Stimulated activated CD4-positive, alpha-beta T cell treated with anti-CD3 and anti-CD28 coated beads, Interleukin-15, amount 100 ng/mL, for 48 hours (primary cell): ENCODE results near the gene MARK3.
"Not testable (repeated sequence)": the region's sequence is repeated elsewhere in the genome, so short reads cannot be mapped to it uniquely, and the experiment has no call there.

Experiments
- DNase-seq, 2 donors: peaks; one replicate each; pipeline ENCODE4 v3.0.0-alpha.2; 2020; ENCODE audit warnings: low read depth in 2 of 2

Gene MARK3

DNA sequence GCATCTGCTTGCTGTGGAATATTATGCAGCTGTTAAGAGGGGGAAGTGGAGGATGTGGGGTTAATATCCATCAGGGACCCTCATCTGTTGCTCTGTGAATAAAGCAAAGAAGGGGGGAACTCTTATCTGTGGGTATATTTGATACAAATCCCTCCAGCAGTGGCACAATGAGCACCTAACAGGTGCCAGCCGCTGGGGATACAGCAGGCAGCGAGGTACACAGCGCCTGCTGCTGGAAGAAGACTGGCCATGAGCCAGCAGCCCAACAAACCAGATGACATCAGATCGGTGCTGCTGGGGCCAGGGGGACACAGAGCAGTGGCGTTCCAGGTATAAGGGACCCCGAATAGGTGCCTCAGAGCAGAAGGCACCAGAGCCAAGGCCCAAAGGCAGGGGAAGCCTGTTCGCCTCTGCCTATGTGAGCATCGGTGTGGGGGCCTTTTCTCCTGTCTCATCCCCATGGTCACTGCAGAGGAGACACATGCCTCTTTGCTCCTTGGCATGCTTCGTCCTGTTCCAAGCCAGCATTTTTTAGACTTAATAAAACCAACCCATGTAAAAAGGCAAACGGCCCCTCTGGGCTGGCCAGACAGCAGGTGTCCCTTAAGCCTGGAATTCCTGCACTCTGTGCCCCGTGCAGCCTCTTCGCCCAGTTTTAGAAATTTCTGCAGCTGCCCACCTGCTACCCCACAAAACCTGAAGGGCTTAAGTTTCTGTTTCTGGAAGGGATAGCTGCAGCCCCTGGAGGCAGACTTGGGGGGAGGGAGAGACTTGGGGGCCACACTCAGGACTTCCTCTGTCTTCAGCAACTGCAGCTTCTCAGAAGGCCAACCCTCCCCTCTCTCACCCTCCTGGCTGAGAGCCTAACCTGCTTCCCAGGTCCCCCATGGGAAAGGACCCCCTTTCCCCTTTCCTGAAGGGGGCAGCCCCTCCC is 139.1 kb downstream of the MARK3 start:
- DNase-seq, result no peak

DNA sequence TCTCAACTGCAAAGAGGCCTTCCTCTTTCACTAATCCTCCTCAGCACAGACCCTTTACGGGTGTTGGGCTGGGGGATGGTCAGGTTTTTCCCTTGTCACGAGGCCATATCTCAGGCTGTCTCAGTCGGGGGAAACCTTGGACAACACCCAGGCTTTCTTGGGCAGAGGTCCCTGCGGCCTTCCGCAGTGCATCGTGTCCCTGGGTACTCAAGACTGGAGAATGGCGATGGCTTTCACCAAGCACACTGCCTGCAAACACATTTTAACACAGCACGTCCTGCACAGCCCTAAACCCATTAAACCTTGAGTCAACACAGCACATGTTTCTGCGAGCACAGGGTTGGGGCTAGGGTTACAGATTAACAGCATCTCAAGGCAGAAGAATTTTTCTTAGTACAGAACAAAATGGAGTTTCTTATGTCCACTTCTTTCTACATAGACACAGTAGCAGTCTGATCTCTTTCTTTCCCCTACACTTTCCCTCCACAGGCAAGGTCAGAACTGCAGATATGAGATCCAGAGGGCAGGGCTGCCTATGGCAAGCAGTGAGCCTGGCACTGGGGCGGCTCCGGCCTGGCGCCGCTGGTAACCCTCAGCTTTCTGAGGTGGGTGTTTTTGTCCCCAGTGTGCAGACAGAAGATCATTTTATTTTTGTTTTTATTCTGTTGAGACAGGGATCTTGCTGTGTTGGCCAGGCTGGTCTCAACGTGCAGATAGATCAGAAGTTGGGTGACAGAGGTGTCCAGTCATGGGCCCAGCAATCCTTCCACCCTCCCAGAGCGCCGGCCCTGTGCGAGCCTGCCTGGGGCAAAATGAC is 140.4 kb downstream of the MARK3 start:
- not testable (repeated sequence) for DNase-seq

DNA sequence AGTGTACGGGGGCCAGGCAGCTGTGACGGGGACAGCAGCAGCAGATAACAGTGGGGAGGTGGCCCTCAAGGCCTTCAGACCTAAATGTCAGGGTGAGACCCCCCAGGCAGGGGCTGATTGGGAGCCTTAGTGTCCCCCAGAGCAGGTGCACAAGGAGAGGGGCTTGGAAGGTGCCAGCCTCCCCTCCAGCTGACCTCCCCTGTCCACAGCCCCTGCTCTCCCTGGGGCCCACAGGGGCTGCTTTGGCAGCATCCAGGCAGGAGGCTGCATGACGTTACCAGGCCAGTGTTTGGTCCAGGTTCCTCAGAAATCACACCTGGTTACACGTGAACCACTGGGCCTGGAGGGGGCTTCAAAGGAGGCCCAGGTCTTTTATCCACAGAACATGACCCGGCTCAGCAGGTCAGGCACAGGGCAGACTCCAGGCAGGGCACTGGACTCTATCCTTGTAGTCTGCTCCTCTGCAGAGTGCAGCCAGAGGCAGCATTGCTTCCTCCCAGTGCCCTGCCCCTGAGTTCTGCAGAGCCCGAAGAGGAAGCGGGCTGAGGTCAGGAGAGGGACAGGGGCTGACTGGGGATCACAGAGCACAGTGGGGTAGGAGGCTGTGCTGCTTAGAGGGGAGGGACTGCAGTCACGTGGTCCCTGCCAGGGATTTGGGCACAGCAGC is 141.2 kb downstream of the MARK3 start:
- DNase-seq, result no peak

DNA sequence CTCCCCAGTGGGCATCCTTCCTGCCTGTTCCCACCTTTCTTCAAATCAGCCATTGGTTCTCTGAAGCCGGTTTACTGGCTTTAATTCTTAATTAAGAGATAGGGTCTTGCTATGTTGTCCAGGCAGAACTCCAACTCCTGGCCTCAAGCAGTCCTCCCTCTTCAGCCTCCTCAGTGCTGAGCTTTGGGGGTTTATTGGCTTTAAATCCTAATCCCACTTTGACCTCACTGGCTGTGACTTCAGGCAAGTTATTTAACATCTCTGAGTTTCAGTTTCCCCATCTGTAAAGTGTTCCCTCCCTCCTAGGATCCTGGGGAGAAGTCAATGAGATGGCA is 141.7 kb downstream of the MARK3 start:
- DNase-seq, result no peak

DNA sequence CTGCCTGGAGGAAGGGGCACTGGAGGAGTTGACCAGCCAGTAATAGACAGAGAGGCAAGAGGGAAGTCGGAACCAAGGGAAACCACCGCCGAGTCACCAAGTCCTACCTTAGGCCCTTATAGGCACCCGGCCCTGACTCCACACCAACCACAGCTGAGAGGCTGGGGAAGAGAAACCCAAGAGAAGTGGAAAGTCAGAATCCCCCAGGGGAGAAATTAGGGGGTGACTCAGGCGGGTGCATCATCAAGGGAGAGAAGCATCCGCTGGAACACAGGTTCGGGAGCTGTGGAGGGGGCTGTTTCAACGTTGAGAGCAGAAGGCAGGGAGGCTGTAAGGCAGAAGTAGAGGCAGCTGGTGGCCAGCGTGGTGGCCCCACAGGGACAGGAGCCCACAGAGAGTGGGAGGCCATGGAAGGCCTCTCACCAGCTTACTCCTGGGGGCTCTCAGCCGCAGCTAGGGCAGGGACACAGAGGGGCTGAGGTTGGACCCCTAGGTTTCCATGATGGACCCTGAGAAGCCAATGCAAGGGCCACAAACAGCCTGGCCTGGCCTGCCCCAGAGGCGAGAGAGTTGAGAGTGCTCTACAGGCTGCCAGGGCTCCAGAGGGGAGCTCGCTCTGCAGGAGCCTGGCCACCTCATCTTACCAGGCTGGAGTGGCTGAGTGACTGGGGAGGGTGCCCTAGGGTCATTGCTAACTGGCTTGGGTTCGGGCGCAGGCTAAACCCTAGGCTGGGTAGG is 142.4 kb downstream of the MARK3 start:
- DNase-seq, result peak in 1 of 2 donors; percentile 23

DNA sequence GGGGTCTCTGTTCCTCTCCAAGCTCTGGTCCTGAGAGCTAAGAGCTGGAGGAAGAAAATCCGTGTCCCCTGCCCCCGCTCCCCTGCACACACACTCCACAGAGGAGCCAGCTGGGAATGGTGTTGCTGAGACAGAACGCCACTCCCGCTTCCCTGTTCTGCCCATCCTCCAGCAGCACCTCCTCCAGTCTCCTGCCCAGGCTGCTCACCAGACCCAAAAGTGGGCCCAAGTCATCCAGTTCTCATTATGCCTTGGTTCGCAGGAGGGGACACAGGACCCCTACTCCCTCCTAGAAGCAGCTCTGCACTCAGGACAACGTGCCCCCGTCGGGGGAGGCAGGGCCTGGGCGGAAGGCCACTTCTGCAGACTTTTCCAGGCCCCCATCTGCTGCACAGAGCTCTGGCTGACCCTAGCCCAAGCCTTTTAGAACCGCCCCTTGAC is 143.0 kb downstream of the MARK3 start:
- DNase-seq, result no peak

DNA sequence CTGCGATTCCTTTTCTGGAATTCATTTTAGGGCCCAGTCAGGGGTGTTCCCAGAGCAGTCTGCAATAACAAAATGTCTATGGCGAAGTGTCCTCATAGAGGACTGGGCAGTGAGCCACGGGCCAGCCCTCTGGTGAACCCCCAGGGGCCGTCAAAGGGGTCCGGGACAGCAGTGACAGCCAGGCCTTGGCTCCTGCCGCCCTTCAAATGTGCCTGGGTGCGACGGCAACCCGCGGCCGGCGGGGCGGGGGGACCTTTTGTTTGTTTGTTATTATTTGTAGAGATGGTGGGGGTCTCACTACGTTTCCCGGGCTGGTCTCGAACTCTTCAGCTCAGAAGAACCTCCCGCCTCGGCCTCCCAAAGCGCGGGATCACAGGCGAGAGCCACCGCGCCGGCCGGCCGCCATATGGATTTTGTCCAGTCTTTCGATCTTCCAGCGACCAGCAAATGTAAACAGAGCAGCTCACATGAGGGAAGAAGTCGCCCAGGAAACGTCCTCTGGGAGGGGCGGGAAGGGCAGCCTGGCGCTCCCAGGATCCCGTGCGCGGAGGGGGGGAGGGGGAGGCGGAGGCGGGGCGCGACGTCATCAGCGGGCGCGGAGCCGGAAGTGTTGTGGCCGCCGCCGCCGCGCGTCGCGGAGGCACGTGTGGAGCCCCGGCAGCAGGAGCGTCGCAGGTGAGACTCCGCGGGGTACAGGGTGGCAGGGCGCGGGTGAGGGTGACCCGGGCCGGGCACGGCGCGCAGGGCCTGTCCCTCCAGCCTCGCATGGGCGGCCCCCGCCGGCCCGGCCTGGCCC is 143.6 kb downstream of the MARK3 start, which contains the start of gene TRMT61A:
Gene TRMT61A (plus strand): TSS at position 610 of the 796 bp plus-strand sequence. CDS start 783 bp downstream, outside the sequence.
- peak; percentile 54 to 66 for DNase-seq

DNA sequence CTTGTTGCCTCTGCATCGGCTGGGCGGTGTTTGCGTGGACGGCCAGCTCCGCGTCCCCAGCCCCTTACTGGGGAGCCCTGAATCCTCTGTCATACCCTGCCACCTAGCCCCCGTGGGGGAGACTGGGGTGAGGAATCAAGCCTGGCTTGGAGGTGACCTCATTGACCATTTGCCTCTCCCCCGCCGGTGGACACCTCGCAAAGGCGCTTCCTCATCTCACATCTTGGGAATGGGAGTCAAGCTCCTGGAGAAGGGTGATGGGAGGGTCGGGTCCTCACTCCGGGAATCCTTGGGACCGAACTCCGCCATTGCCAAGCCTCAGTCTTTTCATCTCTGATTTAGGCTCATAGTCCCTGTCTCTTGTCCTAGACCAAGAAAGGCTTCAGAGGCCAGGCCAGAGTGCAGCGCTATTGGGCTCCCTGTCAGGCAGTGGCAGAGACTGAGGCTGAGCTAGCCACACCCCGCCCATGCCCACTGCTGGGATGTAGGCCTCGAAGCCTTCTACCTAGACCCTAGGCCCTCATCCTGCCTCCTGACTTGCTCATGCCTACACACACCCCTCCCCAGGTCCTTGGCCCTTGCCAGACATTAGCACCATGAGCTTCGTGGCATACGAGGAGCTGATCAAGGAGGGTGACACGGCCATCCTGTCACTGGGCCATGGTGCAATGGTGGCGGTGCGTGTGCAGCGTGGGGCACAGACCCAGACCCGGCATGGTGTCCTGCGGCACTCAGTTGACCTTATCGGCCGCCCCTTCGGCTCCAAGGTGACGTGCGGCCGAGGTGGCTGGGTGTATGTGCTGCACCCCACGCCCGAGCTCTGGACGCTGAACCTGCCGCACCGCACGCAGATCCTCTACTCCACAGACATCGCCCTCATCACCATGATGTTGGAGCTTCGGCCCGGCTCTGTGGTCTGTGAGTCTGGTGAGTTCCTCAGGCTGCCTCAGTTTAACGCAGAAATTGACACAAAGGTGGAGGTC is 144.5 kb downstream of the MARK3 start:
- no peak for DNase-seq

DNA sequence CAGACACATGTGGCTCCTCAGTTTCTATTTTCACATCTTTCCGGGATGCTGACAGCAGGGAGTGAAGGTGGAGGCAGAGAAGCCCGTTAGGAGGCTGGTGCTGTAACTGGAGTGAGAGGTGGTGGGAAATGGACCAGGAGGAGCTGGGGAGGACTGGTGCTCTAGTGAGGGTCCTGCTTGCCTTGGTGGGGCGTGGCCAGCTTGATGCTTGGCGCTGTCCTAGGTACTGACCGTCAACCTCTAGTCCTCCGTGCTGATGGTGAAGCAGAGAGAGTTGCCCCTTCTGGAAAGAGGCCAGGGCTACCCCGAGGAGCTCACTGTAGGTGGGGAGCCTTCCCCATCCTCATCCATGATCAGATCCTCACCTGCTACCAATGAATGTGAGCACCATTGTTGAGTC is 145.2 kb downstream of the MARK3 start:
- DNase-seq, result no peak

DNA sequence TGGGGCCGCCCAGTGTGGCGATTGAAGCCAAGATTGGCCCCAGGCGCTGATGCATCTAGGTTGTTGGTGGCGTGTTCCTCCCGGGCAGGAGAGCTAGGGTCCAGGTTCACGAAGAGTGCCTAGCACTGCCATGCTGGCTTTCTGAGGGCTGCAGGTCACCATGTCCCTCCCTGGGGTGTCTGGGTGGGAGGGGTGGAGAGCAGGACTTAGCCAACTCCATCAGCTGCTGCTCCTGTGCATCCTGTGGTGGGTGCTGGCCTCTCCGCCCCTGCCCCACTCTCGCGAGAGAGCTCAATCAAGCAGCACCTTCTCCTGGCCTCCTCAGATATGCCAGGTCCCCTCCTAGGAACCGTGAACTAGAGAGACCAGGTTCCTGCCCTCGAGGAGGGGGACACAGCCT is 145.6 kb downstream of the MARK3 start:
- DNase-seq, result no peak

DNA sequence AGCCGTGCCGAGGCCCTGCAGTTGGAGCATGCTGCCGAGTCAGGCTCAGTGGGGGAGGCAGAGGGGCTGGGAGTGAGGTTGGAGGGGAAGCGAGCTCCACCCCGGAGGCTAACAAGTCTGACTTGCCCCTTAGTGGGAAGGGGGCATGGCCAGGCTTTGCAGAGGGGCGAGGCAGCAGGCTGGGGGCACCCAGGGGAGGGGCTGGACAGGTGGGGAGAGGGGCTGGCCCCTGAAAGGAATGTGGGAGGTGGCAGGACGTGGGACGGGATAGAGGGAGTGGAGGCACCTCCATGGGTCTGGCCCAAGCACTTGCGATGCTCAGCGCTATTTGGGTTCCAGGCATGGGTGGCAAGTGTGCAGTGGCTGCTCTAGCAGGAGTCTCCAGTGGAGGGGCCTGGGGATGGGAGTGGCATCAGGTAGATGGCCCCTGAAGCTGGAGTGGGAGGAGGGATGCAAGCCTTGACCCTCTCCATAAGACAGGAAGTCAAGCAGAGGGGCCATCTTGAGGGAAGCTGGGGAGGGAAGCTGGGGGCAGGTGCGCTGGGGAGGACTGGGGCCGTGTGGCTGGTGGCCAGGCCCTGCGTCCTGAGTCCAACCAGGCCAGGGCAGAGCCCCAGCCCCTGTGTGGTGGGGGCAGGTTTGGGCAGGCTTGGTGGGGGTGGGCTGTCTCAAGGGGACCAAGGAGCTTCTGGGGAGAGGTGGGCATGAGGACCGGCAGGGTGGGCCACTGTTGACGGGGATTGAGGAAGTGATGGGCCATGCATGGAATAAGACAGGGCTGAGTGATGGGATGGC is 146.4 kb downstream of the MARK3 start:
- no peak for DNase-seq

DNA sequence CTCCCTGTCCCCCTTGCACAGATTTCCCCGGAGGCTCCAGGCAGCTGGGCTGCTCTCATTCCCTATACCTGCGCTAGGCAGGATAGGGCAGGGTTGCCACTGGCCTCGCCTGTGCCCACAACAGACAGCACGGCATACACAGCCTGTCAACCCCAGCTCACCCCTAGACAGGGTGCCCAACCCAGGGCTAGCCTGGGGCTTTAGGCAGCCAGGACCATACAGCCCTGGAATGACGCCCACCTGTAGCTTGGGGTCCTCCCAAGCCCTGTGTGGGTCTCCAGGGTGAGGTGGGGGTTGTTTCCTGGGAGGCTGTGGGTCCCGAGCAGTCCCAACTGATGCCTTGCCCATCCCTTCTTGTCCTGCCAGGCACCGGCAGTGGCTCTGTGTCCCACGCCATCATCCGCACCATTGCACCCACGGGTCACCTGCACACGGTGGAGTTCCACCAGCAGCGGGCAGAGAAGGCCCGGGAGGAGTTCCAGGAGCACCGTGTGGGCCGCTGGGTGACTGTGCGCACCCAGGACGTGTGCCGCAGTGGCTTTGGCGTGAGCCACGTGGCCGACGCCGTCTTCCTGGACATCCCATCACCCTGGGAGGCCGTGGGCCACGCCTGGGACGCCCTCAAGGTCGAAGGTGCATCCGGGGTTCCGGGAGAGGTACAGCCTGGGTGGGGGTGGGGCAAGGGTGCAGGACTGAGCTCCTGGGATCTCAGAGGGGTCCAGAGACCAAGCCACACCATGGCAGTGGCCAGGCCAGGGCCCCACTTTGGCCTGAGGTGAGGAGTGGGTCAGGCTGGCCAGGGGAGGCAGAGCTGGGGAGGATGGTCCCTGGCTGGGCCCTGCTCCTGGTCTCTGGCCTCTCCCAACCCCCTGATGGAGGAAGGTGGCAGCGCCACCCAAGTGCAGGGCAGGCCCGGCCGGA is 147.3 kb downstream of the MARK3 start:
- DNase-seq, result no peak

DNA sequence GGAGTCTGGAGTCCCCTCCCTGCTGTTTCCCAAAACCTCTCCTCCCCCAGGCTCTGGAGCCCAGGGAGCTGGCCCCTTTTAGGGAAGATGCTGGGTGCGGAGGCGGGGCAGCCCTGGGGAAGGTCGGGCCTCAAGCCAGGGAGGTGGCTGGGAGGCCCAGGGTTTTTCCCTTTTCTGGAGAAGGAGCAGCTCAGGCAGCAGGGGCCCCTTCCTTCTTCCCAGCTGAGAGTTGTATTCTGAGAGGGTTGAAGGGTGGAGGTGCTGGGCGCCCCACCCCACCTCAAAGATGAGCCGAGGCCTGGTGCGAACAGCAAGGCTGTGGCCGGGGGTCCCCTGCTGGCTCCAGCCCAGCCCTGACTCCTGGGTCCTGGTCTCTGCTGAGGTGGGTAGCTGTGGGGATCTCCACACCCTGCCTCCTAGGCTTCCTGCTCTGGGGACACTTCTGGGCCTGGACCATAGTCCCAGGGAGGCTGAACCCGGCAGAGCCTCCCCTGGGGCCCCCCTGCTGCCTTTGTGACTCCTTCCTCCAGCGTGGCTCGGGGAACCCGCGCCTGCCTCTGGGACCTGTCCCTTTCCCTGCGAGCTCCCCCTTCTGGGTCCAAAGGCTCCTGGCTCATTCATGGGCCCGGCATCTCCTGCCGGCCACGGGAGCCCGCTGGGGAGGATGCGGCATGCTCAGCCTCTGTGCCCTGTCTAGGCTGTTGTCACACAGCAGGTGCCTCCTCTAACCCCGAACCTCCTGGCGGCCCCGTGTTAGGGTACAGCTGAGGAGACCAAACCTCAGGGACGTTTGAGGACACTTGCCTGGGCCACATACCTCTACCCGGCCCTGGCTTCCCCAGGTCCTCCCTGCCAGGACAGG is 148.2 kb downstream of the MARK3 start:
- no peak for DNase-seq

DNA sequence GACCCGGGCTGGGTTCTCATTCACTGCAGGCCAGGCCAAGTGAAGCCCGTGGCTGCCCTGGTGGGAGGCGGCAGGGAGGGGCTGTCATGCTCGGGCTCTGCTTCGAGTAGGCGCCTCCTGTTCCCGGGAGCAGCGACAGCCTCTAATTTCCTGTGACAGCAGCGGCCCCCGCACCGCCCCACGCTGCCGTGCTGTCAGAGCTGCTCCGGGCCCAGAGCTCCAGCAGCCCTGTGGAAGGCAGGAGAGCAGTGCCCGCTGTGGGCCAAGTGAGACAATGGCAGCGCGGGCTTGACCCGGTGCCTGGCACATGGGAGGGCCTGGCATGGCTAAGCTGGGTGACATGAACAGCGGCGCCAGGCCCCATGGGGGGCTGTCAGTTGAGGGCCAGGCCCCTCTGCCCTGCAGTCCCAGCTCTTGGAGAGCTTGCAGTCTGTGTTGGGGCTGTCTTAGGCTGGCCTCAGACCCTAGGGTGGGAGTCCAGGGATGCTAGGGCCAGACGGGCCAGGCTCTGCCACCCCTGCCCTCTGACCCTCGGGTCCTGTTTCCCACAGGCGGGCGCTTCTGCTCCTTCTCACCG is 148.9 kb downstream of the MARK3 start:
- no peak for DNase-seq

DNA sequence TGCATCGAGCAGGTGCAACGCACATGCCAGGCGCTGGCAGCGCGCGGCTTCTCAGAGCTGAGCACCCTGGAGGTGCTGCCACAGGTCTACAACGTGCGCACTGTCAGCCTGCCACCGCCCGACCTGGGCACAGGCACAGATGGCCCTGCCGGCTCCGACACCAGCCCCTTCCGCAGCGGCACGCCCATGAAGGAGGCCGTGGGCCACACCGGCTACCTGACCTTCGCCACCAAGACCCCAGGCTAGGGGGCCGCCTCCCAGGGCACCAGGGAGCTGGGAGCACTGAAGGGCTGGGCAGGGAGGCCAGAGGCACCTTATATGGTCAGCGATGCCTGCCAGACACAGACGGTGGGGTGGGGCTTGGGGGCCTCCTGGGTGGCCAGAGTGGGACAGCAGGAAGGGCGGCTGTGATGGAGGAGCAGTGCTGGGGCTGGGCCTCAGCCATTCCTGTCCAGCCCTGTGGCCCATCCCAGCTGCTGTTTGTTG is 149.4 kb downstream of the MARK3 start:
- no peak for DNase-seq
